Endometrial microvascular endothelial cells (primary cell): ENCODE measurements around the gene LINS1. TPM values are rescaled to one million over a fixed set of nuclear protein-coding genes. Genes with fewer than 3 reads are reported as not detected.

Source experiments
- in situ Hi-C: cut with HindIII; loops from 2 replicates; pipeline ENCODE4 v1.10.0; 2017; ENCODE audit warnings: low sequenced_read_pairs, low pct_unique_long_range_greater_than_20kb; ENCODE audit errors: inconsistent ontology term
- total RNA-seq: library from RNA; depleted of rRNA; stranded (reverse); fragments of >200 nt; gene quantifications from one replicate; pipeline ENCODE4 v1.2.3, GENCODE V29; 2015; ENCODE audit errors: inconsistent ontology term

LINS1 gene, protein sequence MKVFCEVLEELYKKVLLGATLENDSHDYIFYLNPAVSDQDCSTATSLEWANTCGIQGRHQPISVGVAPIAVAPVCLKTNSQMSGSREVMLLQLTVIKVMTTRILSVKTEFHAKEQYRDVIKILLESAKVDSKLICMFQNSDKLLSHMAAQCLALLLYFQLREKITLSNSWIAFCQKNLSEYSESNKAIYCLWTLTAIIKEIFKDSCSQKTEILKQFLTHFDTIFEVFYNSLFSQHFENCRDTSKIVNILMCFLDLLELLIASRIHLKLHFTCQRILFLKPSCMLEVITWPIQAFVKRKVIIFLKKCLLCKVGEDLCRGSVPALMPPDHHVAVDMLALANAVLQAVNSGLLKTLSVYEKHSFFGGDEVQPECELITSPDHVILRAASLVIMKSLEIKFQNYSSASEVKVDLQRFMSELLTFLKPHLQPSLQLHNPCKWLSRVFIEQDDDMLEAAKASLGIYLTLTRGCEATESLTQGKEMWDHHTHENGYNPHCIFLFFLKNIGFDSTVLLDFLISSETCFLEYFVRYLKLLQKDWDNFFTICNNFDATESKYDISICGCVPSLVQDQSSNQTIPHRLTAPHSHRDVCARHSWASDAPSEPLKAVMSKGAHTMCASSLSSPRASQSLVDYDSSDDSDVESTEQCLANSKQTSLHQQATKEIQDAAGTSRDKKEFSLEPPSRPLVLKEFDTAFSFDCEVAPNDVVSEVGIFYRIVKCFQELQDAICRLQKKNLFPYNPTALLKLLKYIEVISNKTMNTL
- total RNA-seq: 11.7 TPM

DNA sequence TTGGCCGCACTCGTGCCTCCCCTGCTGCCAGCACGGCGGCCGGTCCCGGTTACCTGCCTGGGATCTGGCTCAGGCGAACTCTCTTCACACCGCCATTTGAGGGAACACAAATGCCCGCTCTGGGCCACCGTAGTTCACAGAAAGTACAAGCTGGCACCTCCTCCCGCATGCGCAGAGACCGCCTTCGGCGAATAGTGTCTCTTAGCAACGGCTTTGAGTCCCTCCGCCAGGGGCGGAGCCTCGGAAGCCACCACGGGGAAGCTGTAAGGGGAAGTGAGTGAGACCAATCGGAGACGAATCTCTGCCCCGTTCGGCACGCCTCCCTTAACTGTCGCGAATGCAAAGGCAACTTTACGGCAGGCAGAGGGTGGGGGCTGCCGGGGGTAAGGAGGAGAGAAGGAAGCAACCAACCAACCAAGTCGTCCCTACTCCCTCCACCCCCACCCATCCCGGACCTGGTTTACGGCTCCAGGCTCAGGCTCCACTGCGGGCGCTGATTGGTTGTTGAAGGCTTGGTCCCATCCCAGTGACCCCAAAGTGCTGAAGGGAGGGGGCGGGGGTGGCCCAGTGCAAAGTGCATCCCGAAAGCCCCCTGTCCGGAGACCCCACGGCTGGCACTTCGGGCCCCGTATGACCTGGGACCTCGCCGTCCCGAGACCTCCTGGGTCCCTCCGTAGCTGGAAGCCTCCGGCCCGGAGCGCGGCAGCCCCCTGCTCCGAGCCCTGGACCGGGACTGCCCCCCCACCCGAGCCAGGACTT lies at the start of gene LINS1, which contains the start of gene ASB7:
TSS of gene LINS1 (minus strand) at position 121 of the 759 bp plus-strand sequence. CDS start 21,342 bp downstream, outside the sequence.
TSS of gene ASB7 (plus strand) at position 526 of the 759 bp plus-strand sequence. CDS start 9,628 bp downstream, outside the sequence.
- in situ Hi-C loops: no loop called here

DNA sequence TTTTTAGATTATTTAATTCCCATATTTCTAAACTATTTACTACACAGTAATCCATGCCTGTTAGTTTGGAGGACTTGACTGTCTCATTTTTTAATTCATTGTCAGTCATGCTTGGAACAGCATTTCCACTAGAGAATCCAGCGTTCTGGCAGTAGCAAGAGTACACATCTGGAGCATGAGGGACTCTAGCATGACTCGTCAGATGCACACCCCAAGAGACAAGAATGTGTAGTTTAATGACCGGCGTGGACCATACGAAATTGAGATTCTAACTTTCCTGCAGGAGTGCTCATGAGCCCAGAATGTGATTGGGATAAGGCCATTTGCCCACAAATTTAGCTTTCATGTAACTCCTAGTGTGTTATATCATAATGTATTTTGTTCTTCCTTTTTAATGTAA lies 49.3 kb upstream of the LINS1 start:
- in situ Hi-C loops: no loop called here

DNA sequence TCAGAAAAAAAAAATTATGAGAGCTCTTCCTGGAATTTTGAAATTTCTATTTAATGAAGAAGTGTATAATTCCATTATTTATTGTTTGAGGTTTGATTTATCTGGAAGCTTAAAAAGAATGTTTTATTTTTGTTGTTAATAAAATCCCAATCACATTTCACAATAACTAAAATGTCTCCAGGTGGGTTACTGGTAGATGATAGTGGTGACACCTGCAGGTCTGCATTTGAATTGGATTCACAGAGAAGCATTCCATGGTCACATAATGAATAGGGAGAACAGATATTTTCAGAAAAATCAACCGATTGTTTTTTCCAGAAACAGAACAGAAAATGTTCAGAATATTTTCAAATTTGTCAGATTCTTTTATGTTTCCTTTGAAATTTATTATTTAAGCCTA lies 48.7 kb upstream of the LINS1 start:
- in situ Hi-C loops: no loop called here

DNA sequence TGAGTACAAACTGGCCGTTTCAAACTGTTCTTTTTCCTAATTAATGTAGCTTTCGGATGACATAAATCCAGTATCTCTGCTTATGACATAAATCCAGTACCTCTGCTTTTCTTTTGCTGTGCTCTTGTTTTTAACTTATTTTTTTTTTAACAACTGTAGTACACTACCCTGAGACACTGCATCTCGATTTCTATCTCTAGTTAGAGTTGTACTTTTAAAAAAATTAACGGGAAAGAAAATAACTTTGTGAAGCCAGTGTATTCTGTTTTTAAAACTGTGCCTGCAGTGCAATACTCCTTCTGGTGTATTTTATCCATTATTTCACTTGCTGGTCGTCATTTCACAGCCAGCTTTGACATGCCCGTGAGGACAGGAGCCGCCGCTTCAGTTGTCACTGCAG lies 47.0 kb upstream of the LINS1 start:
- in situ Hi-C loops: no loop called here

DNA sequence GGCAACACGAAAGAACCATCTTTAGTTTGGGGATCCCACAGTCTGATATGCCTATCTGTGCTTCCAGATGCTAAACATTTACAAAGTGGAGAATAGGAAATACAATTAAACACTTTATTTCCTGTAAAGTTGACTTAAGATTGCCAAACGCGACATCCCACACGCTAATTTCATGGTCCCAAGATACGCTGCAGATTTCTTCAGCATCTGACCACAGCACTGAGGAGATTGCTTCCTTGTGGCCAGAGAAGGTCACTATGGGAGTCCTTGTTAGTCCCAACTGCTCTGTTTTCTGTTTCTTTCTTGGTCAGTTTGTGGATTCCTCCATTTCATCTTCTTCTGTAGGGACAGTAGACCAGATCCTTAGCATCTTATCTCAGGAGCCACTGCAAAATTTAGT lies 43.7 kb upstream of the LINS1 start:
- in situ Hi-C loops: no loop called here

DNA sequence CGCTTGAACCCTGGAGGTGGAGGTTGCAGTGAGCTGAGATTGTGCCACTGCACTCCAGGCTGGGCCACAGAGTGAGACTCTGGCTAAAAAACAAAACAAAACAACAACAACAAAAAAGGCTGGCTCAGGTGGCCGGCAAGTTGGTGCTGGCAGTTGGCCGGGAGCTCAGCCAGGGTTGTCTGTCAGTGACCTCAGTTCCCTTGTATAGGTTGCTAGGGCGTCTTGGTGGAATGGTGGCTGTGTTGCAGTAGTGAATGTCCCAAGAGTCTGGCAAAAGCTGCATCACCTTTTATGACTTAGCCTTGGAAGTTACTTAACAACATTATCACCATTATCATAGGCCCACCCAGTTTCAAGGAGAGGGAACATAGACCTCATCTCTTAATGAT lies 41.0 kb upstream of the LINS1 start:
- in situ Hi-C loops: no loop called here

DNA sequence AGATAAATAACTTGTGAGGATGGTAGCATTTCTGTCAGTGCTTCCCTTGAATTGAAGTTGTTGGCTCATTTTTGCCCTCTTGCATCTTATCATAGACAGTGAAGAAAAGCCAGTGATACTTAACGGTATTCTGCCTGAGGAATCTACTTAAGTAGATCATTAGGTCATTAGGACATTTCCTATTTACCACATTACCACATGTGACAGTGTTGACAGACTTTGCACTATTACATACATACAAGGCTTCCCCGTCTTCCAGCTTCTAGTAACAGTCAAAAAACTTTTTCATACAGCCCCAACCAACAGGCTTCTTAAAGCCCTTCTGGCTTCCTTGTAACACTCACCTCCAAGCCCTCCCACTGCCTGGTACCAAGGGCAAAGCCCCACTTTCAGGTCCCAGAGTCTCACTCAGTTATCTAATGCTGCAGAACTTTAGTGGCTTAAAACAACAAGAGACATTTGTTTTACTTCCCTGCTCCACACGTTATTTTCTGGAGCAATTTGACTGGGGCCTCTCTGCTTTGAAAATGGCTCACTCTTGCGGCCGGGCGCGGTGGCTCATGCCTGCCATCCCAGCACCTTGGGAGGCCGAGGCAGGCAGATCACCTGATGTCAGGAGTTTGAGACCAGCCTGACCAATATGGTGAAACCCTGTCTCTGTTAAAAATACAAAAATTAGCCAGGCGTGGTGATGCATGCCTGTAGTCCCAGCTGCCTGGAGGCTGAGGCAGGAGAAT lies 40.4 kb upstream of the LINS1 start:
- in situ Hi-C loops: no loop called here

DNA sequence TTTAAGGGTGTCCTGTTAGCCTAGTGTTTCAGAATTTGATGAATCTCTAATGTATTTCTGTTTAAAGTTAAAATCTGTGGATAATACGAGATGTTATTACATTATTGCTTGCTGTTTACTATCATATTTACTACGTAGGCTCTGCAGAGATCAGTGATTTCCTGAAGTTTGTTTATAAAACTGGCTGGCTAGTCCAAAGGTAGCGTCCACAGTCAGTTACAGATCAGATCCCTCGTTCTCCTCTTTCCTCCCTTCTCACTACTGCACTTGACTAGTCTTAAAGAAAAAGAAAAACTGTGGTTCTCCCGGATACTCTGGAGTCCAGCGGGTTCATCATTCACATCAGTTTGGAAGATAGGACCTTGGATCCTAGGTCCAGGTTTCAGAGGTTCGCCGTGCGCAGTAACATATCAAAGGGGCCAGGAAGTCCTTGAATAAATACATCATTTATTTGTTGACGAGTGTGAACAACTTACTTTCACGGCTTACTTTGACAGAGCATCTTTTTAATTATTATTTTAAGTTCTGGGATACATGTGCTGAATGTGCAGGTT lies 36.3 kb upstream of the LINS1 start:
- in situ Hi-C loops: no loop called here

DNA sequence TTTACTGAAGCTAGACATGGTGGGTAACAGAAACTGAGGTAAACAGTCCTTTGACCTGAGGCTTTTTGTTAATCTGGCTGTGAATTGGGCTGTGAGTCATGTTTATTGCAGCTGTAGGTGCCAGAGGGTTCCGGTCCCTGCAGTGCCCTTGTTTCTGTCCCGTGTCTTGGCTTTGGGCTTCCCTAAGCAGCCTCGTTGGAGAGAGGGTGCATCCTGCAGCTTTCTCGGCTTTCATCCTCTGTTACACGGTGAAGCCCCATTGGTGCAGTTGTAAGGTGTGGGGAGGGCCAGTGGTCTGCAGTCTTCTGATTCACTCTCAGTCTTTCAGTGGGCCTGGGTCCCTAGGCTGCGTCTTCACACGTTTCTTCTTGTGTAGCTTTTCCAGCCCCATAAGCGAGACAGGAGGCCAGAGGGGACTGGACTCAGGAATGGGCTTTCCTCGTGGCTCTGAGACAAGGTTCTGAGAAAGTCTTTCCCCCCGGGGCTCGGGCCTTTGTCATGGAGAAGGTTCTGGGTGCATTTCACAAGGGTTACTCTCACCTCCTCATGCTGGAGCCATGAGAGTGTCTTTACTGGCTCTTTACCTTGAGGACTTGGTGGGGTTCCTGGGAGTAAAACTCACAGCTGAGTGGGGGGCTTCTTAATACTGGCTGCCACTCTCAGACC lies 33.6 kb upstream of the LINS1 start:
- in situ Hi-C loops: no loop called here

DNA sequence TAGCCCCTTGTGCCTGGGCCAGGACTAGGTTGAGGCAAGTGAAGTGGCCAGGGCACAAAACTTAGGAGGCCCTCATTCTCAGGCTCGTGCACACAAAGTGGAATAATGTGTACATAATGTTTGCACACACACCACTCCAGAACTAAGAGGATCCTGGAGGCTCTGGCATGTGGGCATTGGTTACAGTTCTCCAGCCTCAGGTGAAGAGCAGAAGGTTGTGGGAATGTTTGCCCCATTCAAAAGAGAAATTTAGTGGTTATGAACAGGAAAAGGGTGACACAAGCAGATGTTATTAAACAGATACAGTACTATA lies 31.7 kb upstream of the LINS1 start:
- in situ Hi-C loops: no loop called here

DNA sequence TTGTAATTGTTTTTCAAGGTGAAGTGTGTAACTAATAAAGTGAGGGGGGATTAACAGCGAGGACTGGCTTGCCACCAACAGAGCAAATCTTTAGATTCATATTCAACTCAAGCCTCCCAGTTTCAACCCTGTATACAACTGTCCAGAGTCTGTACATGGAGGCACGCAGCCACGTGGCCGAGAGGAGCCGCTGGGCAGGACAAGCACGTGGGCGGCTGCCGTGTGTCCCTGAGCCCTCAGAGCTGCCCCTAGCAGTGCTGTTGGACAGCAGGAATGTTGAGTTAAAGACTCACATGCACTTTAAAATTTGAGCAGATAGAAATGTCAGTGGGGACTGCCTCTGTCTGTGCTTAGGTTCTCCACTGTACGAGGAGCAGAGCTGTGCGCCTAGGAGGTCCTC lies 29.8 kb upstream of the LINS1 start:
- in situ Hi-C loops: no loop called here

DNA sequence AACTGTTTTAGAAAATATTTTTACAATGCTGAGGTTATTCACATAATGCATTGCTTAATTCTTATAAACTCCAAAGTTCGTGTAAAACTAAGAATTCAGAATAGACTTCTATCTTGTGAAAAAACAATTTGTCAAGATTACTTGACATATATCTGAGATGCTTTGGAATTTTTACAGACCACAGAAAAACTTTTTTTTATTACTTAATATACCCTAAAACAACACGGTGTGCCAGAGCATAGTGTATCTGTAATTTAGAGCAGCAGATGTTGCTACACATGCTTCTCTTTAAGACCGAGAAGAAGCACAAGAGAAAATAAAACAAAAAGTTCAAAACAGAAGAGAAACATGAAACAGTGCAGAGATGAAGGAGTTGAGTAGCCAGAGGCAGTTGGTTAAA lies 26.8 kb upstream of the LINS1 start:
- in situ Hi-C loops: no loop called here

DNA sequence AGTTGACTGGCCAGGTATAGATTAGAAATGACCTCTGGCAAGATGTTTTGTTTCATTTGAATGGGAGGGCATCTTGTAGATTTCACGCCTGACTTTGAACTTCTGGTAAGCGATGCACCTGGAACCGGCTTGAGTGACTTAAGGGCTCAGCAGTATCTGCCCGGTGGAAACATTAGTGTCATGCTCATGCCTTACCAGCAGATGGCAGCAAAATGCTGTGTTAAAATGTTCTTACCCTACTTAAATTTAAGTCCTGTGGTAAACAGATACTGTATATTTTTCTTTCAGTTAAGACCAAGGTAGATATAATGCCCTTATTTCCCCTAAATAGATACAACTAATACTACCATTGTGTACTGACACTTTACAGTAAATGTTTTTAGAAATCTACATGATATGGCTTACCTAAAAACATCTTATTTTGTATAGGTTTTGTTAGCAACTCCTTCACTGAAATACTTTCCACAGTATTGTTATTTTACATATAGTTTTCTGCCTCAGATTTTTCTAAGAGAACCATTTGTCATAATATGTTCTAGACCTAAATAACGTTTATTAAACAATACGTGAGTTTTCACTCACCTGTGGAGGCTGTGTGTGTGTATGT lies 25.9 kb upstream of the LINS1 start:
- in situ Hi-C loops: no loop called here

DNA sequence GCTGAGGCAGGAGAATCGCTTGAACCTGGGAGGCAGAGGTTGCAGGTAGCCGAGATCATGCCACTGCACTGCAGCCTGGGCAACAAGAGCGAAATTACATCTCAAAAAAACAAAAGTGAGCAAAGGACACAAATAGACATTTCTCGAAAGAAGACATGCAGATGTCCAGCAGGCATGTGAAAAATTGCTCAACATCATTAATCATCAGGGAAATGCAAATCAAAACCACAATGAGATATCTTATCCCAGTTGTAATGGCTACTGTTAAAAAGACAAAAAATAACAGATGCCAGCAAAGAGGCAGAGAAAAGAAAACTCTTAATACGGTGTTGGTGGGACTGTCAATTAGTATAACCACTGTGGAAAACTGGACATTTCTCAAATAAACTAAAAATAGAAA lies 21.3 kb upstream of the LINS1 start:
- in situ Hi-C loops: no loop called here

DNA sequence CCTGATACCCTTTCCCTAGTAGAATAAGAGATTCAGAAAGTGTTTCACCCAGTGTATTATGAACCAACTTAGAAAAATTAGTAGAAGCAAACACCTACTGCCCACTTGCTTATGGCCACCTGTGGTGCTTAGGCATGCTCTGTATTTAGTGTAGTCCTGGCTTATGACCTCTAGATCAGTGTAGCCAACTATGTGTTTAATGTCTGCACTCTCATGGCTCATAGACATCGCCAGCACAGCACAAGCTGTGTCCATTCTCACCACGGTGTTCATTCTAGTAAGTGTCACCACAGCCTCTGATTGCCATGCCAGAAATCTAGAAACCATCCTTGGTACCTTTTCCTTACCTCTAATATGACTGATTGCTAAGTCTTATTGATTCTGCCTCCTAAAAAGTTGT lies 14.7 kb upstream of the LINS1 start:
- in situ Hi-C loops: no loop called here

DNA sequence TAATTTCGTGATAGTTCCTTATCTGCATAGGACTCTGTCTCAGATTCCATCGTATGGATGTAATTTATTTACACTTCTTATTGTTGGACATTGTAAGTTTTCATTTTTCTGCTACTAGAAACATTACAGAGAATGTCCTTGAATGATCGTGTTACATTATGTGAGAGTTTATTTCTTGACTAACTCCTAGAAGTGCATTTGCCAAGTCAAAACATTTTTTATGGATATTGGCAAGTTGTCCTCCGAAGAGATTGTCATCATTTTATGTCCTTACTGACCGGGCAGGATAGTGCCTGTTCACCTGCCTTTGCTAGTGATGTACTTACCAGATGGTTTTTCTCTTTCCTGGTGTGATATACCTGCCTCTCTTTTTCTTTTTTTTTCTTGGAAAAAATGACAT lies 13.8 kb upstream of the LINS1 start:
- in situ Hi-C loops: no loop called here

DNA sequence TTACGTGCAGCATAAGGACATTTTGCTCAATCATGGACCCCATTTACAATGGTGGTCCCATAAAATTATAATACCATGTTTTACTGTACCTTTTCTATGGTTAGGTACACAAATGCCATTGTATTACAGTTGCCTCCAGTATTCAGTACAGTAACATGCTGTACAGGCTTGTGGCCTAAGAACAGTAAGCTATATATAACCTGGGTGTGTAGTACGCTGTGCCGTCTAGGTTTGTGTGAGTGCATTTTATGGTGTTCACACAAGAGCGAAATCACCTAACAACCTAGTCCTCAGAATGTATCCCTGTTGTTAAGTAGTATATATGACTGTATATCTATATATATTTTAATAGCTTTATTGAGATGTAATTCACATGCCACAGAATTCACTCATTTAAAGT lies 12.9 kb upstream of the LINS1 start:
- in situ Hi-C loops: no loop called here

DNA sequence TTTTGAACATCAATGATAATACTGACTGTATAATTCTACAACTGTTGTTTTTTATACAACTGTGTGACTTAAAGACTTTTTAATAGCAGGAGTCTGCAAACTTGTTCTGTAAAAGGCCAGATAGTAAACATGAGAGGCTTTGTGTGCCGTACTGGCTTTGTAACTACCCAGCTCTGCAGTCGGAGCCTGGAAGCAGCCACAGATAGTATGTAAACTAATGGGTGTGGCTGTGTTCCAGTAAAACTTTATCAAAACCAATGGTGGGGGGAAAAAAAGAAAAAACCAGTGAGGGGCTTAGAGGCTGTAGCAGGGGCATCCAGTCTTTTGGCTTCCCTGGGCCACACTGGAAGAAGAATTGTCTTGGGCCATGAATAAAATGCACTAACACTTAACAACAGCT lies 12.4 kb upstream of the LINS1 start:
- in situ Hi-C loops: no loop called here
